Fibroblast of skin of scalp (primary cell): ENCODE results near the gene ENPP6.

ENCODE experiments used
- DNase-seq: peaks from one replicate; pipeline ENCODE4 v3.0.0-alpha.2; 2013

Gene ENPP6

GRCh38 chr4:184189966-184190365 lies 27.7 kb downstream of the ENPP6 start:
- no peak for DNase-seq

GRCh38 chr4:184188443-184189400 lies 29.0 kb downstream of the ENPP6 start:
- DNase-seq, result no peak

GRCh38 chr4:184177271-184177670 lies 40.4 kb downstream of the ENPP6 start:
- DNase-seq, result no peak

- no peak for DNase-seq
Observed at GRCh38 chr4:184174571-184175488, 42.8 kb downstream of the ENPP6 start.

- DNase-seq, result peak; percentile 51
Observed at GRCh38 chr4:184171011-184171410, 46.7 kb downstream of the ENPP6 start.

GRCh38 chr4:184169225-184169867 lies 48.3 kb downstream of the ENPP6 start:
- no peak for DNase-seq

GRCh38 chr4:184168406-184169019 lies 49.2 kb downstream of the ENPP6 start:
- DNase-seq, result peak; percentile 58

- no peak for DNase-seq
Observed at GRCh38 chr4:184167576-184167975, 50.1 kb downstream of the ENPP6 start.

GRCh38 chr4:184166736-184167135 lies 50.9 kb downstream of the ENPP6 start:
- no peak for DNase-seq

GRCh38 chr4:184165291-184165690 lies 52.4 kb downstream of the ENPP6 start:
- no peak for DNase-seq

- peak; percentile 50 for DNase-seq
Observed at GRCh38 chr4:184163813-184164212, 53.9 kb downstream of the ENPP6 start.

- no peak for DNase-seq
Observed at GRCh38 chr4:184162596-184162995, 55.1 kb downstream of the ENPP6 start.

GRCh38 chr4:184157322-184157721 lies 60.4 kb downstream of the ENPP6 start:
- DNase-seq, result no peak

GRCh38 chr4:184156163-184156920 lies 61.3 kb downstream of the ENPP6 start:
- peak; percentile 22 for DNase-seq

GRCh38 chr4:184154199-184154598 lies 63.5 kb downstream of the ENPP6 start:
- DNase-seq, result no peak

- DNase-seq, result no peak
Observed at GRCh38 chr4:184153781-184154180, 63.9 kb downstream of the ENPP6 start.

- DNase-seq, result no peak
Observed at GRCh38 chr4:184151988-184152485, 65.6 kb downstream of the ENPP6 start.

- no peak for DNase-seq
Observed at GRCh38 chr4:184150102-184150839, 67.4 kb downstream of the ENPP6 start.

- peak; percentile 4 for DNase-seq
Observed at GRCh38 chr4:184148738-184149637, 68.7 kb downstream of the ENPP6 start.
